Measurements from ENCODE around the gene ARRDC5.
"Not testable (repeated sequence)": the region's sequence is repeated elsewhere in the genome, so short reads cannot be mapped to it uniquely, and the experiment has no call there.

The ARRDC5 gene

DNA sequence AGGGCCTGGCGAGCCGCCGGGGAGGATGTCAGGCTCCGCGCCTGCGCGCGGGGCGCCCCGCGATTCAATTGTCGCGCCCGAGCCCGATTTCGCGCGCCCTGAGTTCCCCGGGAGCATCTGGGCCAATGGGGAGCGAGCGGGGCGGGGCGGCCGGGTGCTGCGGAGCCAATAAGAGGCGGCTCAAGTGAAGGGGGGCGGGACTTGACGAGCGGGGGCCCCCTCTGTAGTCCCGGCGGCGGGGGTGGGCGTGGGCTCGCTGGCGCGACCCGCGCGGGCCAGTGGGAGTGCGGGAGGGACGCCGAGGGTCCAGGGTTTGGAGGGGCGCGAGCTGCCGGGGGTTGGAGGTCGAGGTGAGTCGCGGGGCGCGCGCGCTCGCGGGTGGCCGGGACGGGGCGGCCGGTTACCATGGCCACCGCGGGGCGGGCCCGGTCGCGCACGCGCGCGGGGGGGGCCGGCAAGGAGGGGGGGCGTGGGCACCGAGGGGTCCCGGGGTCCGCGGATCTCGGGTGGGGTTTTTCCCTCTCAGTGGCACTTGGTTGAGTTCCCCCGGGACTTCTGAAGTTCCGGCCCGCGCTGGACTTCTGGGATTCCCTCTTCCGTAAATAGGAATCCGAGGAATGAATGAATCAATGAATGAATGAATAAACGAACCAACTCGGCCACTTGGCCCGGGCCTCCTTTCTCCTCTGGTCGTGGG is 7.3 kb upstream of the ARRDC5 start:
- DNase-seq, result peak; percentile 79

GRCh38 chr19:4909156-4909896 is 6.6 kb upstream of the ARRDC5 start, which contains the start of gene UHRF1:
Gene UHRF1 (plus strand): TSS chr19:4909501. CDS start chr19:4910886, 1,385 bp downstream.
- peak; percentile 36 for DNase-seq

- DNase-seq, result no peak
Observed at GRCh38 chr19:4908781-4909155, 6.1 kb upstream of the ARRDC5 start.

GRCh38 chr19:4908360-4908759 is 5.7 kb upstream of the ARRDC5 start:
- no peak for DNase-seq

DNA sequence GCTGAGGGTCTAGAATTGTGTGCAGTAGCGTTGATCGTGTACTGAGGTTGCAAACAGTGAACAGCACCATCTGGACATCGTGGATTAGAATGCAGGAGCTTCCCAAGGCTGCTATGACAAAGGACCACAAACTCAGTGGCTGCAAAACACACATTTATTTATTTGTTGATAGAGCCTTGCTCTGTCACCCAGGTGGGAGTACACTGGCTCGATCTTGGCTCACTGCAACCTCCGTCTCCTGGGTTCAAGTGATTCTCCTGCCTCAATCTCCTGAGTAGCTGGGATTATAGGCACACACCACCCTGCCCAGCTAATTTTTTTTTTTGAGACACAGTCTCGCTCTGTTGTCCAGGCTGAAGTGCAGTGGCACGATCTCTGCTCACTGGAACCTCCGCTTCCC is 4.3 kb upstream of the ARRDC5 start:
- no peak for DNase-seq

DNA sequence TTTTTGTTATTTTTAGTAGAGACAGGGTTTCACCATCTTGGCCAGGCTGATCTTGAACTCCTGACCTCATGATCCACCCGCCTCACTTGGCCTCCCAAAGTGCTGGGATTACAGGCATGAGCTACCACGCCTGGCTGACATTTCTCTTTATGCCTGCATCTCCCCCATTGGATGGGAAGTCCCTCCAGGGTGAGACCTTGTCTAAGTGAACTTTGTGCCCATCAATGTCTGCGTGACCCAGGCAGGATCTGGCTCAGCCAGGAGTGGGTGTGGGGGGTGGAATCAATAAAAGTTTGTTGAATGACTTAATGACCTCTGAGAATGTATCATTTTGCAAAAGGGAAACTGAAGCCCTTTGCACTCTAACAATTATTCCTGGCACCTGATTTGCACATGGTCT is 1.8 kb upstream of the ARRDC5 start:
- DNase-seq, result no peak

- not testable (repeated sequence) for DNase-seq
Observed at GRCh38 chr19:4900879-4901278, 1.8 kb downstream of the ARRDC5 start.

DNA sequence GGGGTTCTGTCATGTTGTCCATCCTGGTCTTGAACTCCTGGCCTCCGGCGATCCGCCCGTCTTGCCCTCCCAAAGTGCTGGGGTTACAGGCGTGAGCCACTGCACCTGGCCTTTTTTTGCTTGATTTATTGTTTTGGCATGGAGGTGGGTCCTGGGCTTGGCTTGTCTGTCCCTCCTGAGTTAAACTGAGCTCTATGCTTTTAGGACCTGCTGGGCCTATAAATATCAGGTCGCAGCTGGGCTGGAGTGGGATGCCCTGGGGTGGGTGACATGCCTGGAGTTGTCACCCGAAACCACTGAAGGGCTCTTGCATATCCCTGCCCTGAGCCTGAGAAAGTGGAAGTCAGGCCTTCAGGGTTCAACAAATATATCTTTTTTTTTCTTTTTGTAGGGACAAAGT is 5.5 kb downstream of the ARRDC5 start:
- DNase-seq, result no peak

GRCh38 chr19:4896372-4896771 is 6.3 kb downstream of the ARRDC5 start:
- DNase-seq, result peak; percentile 10

DNA sequence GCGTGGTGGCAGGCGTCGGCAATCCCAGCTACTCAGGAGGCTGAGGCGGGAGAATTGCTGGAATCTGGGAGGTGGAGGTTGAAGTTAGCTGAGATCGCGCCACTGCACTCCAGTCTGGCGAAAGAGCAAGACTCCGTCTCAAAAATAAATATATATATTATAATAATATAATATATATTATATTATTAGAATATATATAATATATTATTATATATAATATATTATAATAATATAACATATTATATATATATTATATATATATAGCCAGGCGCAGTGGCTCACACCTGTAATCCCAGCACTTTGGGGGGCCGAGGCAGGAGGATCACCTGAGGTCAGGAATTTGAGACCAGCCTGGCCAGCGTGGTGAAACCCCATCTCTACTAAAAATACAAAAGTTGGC is 9.7 kb downstream of the ARRDC5 start:
- DNase-seq, result not testable (repeated sequence)

DNA sequence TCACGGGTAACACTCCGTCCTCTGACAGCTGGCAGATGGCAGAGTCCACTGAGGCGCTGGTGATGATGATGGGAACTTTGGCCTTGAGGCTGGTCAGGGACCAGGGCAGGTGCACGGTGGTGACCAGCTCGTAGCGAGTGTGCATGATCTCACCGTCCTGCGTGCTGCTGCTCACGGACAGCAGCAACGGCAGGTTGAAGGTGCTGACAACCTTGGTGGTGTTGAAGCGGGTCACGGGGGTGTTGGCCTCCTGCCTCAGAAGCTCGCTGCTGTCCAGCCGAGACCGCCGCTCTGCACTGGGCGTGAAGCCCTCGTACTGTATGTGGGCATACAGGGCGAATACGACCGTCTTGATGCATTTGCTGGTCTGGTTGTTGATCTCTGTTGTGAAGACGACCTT is 11.6 kb downstream of the ARRDC5 start:
- no peak for DNase-seq

GRCh38 chr19:4889034-4889815 is 13.5 kb downstream of the ARRDC5 start:
- peak; percentile 37 for DNase-seq

DNA sequence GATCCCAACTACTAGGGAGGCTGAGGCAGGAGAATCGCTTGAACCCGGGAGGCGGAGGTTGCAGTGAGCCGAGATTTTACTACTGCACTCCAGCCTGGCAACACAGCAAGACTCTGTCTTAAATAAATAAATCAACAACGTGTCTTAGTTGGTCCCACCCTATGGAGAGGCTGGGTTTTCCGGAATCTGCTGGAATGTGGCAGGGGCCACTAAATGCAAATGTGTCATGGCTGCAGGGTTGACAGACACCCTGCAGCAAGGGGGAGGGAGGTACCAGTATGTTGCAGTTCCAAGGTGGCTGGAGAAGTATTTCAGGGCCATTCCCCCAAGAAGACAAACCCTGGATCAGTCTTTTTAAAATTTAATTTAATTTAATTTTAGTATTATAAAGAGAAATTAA is 14.9 kb downstream of the ARRDC5 start:
- DNase-seq, result not testable (repeated sequence)

GRCh38 chr19:4884993-4885392 is 17.7 kb downstream of the ARRDC5 start:
- not testable (repeated sequence) for DNase-seq

DNA sequence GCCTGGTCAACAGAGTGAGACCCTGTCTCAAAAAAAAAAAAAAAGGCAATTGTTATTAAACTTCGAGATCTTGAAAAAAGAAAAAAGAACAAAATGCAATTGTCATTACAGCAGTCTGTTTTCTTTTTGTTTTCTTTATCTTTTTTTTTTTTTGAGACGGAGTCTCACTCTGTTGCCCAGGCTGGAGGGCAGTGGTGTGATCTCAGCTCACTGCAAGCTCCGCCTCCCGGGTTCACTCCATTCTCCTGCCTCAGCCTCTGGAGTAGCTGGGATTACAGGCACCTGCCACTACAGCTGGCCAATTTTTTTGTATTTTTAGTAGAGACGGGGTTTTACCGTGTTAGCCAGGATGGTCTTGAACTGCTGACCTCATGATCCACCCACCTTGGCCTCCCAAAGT is 19.8 kb downstream of the ARRDC5 start:
- DNase-seq, result not testable (repeated sequence)

GRCh38 chr19:4879041-4879440 is 23.7 kb downstream of the ARRDC5 start:
- no peak for DNase-seq

DNA sequence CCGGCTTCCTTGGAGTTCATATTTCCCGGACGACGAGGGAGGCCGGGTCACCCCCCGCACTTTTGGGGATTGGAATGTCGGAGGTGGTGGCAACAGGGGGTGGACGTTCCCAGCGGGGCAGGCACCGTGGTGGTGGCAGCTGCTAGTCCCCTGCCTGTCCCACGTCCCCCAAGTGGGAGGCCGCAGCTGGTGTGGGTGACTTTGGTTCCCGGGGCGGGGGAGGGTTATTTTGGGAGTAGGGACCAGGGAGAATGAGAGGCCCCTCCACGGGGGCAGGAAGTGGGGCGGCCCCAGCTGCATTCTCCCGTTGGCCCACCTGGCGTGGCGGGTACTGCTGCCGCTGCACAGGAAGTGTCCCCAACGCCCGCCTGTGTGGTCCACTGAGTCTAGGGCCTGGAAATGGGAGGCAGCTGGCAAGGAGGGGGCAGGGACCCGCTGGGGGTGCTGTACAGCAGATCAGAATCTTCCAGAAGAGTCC is 24.2 kb downstream of the ARRDC5 start:
- DNase-seq, result no peak

DNA sequence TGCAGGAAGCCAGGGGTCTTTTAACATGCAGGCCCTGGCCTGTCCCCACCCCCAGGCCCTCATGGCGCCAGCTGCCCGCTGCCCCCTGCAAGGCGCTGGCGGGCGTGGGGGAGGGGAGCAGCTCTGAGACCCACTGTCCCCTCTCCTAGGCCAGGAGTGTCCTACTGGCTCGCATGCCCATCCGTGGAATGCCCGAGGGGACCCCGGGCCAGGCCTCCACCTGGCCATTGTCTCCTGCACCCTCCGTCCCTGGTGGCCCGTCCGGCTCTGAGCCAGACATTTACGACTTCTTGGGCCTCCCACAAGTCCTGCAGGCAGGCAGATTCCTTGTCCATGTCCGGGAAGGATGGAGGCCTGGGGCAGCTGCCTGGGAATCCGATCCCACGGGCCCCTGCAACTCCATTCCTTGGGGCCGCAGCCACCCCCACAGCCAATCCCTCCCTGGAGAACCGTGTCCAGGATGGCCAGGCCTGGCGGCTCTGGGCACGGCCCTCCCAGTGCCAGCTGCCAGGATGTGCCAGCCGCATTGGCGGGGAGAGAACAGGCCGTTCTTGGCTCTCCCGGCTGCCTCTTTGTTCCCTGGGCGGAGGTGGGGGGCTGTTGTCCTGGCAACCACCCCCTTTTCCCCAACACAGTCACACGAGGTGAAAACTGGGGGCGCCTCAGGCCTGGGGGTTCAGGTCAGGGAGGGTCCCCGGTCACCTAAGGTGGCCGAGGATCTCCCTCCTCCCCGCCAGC is 24.8 kb downstream of the ARRDC5 start:
- DNase-seq, result no peak

DNA sequence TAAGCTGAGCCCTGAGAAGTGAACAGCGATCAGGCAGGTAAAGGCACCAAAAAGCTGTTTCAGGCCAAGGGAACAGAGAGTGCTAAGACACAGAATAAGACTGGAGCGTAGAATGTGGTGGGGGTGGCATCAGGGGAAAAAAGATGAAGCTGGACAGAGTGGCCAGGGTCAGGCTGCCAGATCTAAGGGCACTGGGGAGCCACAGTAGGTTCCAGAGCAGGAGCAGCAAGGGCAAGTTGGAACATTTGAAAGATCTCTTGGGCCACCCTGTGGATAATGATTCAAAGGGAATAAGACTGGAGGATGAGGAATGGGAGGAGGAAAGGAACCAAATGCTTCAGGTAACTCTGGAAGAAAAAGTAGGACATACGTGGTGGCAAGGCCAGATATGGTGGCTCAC is 28.8 kb downstream of the ARRDC5 start:
- no peak for DNase-seq

- DNase-seq, result no peak
Observed at GRCh38 chr19:4871711-4872110, 31.0 kb downstream of the ARRDC5 start.

- peak; percentile 86 for DNase-seq
Observed at GRCh38 chr19:4870025-4870700, 32.5 kb downstream of the ARRDC5 start.

- DNase-seq, result no peak
Observed at GRCh38 chr19:4868286-4868834, 34.3 kb downstream of the ARRDC5 start.

Measured in T1000 (cell line).